ENCODE results near the gene PADI3. TPM values are rescaled to one million over a fixed set of nuclear protein-coding genes. Genes with fewer than 3 reads are reported as not detected.

The PADI3 gene
- total RNA-seq, 3 donors from 2014 or later (not counting 1 experiment from before 2014, with no cell fraction given), result not detected

DNA sequence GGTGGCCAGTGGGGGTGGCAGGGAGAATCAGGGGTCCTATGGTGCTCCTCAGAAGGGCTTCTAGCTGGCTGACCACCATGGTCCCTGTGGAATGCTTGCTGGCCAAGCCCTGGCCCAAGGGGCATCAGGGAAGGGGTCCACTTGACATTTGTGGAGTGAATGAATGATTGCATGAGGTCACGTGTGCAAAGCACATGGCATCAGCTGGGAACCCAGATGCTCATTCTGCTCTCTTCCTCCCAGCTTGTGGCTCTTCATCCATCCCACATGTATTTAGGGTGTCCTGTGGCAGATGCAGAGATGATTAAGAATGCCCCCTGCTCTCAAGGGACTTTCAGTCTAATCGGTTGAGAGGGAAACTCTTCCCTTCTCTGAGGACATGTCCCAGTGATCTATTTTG is 32.0 kb downstream of the PADI3 start:
- TF ChIP-seq CTCF (IDR thresholded peaks at IDR 0.05), result no peak
- Mint-ChIP-seq H3K9me3 (no peaks in the 10 kb centered on the region), H3K36me3 (no peaks in the 10 kb centered on the region), H3K4me3 (no peak overlapping the region), H3K27me3 (ENCODE audit: low read depth in 2 of 2) (peaks cover 8 to 10% of the 10 kb centered on the region in 2 donors), H3K4me1 (no peaks in the 10 kb centered on the region), H3K27ac (no peak overlapping the region)
- intact Hi-C loops (cut with micrococcal nuclease), result no loop called here
- Histone ChIP-seq H3K27me3 (ENCODE audit: control insufficient read depth, insufficient read depth, low read length) (no peaks in the 10 kb centered on the region), H3K36me3 (ENCODE audit: control insufficient read depth, insufficient read depth, low read length) (no peaks in the 10 kb centered on the region), H3K9me3 (ENCODE audit: control insufficient read depth, insufficient read depth, low read length) (no peaks in the 10 kb centered on the region), H3K4me1 (ENCODE audit: control insufficient read depth, insufficient read depth, low read length) (peaks cover 2% of the 10 kb centered on the region), H3K4me3 (ENCODE audit: low read length) (no peak overlapping the region), H3K27ac (ENCODE audit: low read length) (no peak overlapping the region)
- ATAC-seq, result no peak
- no peak for DNase-seq
- WGBS (ENCODE audit: insufficient coverage), result 100% methylated on average over 2 of the region's 2 CpGs

- TF ChIP-seq CTCF (IDR thresholded peaks at IDR 0.05), result no peak
- Histone ChIP-seq H3K9me3 (ENCODE audit: control insufficient read depth, insufficient read depth, low read length) (no peaks in the 10 kb centered on the region), H3K27ac (ENCODE audit: low read length) (no peak overlapping the region), H3K27me3 (ENCODE audit: control insufficient read depth, insufficient read depth, low read length) (no peaks in the 10 kb centered on the region), H3K36me3 (ENCODE audit: control insufficient read depth, insufficient read depth, low read length) (no peaks in the 10 kb centered on the region), H3K4me1 (ENCODE audit: control insufficient read depth, insufficient read depth, low read length) (peaks cover 2% of the 10 kb centered on the region), H3K4me3 (ENCODE audit: low read length) (no peak overlapping the region)
- H3K4me1 Mint-ChIP-seq, result no peaks in the 10 kb centered on the region
- ATAC-seq (peak in 1 of 3 donors; percentile 78), DNase-seq (no peak)
- H3K36me3 Mint-ChIP-seq, result no peaks in the 10 kb centered on the region
- intact Hi-C loops (cut with micrococcal nuclease), result no loop called here
- 11% methylated on average over 8 of the region's 8 CpGs for WGBS (ENCODE audit: insufficient coverage)
- H3K27ac Mint-ChIP-seq, result no peak overlapping the region
- H3K27me3 Mint-ChIP-seq (ENCODE audit: low read depth in 2 of 2), result peaks cover 8 to 10% of the 10 kb centered on the region in 2 donors
- H3K4me3 Mint-ChIP-seq, result no peak overlapping the region
- H3K9me3 Mint-ChIP-seq, result no peaks in the 10 kb centered on the region
Observed at GRCh38 chr1:17281775-17282181, 32.9 kb downstream of the PADI3 start.

DNA sequence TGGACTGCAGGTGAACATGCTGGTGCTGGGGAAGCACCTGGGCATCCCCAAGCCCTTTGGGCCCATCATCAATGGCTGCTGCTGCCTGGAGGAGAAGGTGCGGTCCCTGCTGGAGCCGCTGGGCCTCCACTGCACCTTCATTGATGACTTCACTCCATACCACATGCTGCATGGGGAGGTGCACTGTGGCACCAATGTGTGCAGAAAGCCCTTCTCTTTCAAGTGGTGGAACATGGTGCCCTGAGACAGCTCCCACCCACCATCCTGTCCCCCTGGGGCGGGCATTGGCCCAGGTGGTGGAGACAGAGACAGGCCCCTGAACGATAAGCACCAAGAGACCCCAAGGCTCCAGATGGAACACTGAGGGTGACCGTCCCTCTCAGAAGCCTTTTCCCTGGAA is 33.9 kb downstream of the PADI3 start:
- no peak for TF ChIP-seq CTCF (IDR thresholded peaks at IDR 0.05)
- Histone ChIP-seq H3K36me3 (ENCODE audit: control insufficient read depth, insufficient read depth, low read length) (no peaks in the 10 kb centered on the region), H3K9me3 (ENCODE audit: control insufficient read depth, insufficient read depth, low read length) (no peaks in the 10 kb centered on the region), H3K27ac (ENCODE audit: low read length) (no peak overlapping the region), H3K27me3 (ENCODE audit: control insufficient read depth, insufficient read depth, low read length) (no peaks in the 10 kb centered on the region), H3K4me3 (ENCODE audit: low read length) (no peak overlapping the region), H3K4me1 (ENCODE audit: control insufficient read depth, insufficient read depth, low read length) (peaks cover 8% of the 10 kb centered on the region)
- Mint-ChIP-seq H3K9me3 (no peaks in the 10 kb centered on the region), H3K4me1 (no peaks in the 10 kb centered on the region), H3K27ac (no peak overlapping the region), H3K36me3 (no peaks in the 10 kb centered on the region), H3K27me3 (ENCODE audit: low read depth in 2 of 2) (peaks cover 8 to 10% of the 10 kb centered on the region in 2 donors), H3K4me3 (no peak overlapping the region)
- no peak for ATAC-seq
- WGBS (ENCODE audit: insufficient coverage), result 74% methylated on average over 5 of the region's 5 CpGs
- intact Hi-C loops (cut with micrococcal nuclease), result no loop called here
- DNase-seq, result no peak

DNA sequence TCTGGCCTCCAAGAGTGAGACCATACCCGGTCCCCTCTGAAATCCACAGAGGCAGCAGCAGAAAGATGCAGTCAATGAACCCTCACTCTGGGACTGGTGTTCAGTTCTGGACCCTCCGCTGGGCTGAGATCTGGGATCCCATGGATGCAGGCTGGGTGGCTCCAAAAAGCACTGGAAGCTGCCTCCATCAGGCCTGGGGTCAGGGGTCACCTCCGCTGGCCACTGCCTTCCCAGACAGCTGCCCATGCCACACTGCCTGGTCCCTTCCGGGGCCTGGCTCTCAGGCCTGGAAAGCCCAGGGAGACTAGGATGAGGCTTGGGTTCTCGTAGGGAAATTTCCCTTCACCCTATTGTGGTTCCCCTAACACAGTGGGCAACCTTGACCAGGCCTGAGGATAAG is 37.7 kb downstream of the PADI3 start:
- Histone ChIP-seq H3K4me3 (ENCODE audit: low read length) (no peak overlapping the region), H3K27me3 (ENCODE audit: control insufficient read depth, insufficient read depth, low read length) (no peaks in the 10 kb centered on the region), H3K36me3 (ENCODE audit: control insufficient read depth, insufficient read depth, low read length) (no peaks in the 10 kb centered on the region), H3K4me1 (ENCODE audit: control insufficient read depth, insufficient read depth, low read length) (peaks cover 9% of the 10 kb centered on the region), H3K9me3 (ENCODE audit: control insufficient read depth, insufficient read depth, low read length) (no peaks in the 10 kb centered on the region), H3K27ac (ENCODE audit: low read length) (no peak overlapping the region)
- 76% methylated on average over 5 of the region's 5 CpGs for WGBS (ENCODE audit: insufficient coverage)
- H3K27ac Mint-ChIP-seq, result no peak overlapping the region
- H3K4me3 Mint-ChIP-seq, result no peak overlapping the region
- no peaks in the 10 kb centered on the region for H3K4me1 Mint-ChIP-seq
- ATAC-seq (no peak), DNase-seq (no peak)
- no peaks in the 10 kb centered on the region for H3K9me3 Mint-ChIP-seq
- TF ChIP-seq CTCF (IDR thresholded peaks at IDR 0.05), result no peak
- H3K36me3 Mint-ChIP-seq, result no peaks in the 10 kb centered on the region
- intact Hi-C loops (cut with micrococcal nuclease), result no loop called here
- H3K27me3 Mint-ChIP-seq (ENCODE audit: low read depth in 2 of 2), result peaks cover 8 to 17% of the 10 kb centered on the region in 2 donors

Data from natural killer cell (primary cell).